Activated CD4-positive, CD25-positive, alpha-beta regulatory T cell treated with anti-CD3 and anti-CD28 coated beads, Interleukin-2, amount 50 U/mL, for 24 hours (primary cell): Measurements from ENCODE around the gene LEMD1.
"Not testable (repeated sequence)": the region's sequence is repeated elsewhere in the genome, so short reads cannot be mapped to it uniquely, and the experiment has no call there.

Experiments used
- ATAC-seq, 2 donors: fragments of 150-1000 bp; cut with Tn5 transposase; one replicate each; pipeline ENCODE4 v1.10.0; 2021; ENCODE audit warnings: mild to moderate bottlenecking in 1 of 2, moderate library complexity in 1 of 2

Gene LEMD1

GRCh38 chr1:205445646-205445935 is 23.7 kb upstream of the LEMD1 start:
- no peak for ATAC-seq

DNA sequence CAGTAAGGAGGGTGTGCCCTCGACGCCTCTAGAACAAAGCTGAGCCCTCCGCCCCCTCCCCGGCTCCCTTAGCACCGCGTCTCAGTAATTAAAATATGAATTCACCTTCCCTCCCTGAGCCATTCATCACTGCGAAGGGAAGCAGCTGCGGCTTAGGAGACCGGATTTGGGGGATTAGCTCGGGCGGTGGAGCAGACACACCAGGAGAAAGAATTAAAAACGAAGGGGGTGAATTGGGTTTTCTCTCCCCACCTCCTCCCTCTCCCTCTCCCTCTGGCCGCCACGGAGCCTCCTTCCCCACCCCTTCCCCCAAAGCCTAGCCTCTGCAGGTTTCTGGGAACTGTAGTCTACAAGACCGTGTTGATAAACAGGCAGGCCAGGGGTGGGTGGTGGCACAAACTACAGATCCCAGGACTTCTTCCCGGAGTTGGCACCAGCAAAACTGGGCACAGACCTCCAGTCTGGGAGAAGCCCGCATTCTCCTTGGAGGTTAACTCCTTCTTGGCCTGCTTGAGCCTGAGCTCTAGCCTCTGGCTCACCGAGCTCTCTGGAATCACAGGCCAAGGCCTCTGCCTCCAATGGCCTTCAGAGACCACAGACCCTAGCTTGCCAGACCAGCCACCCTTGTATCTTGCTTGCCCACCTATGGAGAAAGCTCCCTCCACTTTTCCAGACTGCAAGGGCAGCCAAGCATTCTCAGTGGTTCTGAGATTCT is 23.2 kb upstream of the LEMD1 start:
- no peak for ATAC-seq

GRCh38 chr1:205444300-205444930 is 22.6 kb upstream of the LEMD1 start:
- ATAC-seq = no peak

DNA sequence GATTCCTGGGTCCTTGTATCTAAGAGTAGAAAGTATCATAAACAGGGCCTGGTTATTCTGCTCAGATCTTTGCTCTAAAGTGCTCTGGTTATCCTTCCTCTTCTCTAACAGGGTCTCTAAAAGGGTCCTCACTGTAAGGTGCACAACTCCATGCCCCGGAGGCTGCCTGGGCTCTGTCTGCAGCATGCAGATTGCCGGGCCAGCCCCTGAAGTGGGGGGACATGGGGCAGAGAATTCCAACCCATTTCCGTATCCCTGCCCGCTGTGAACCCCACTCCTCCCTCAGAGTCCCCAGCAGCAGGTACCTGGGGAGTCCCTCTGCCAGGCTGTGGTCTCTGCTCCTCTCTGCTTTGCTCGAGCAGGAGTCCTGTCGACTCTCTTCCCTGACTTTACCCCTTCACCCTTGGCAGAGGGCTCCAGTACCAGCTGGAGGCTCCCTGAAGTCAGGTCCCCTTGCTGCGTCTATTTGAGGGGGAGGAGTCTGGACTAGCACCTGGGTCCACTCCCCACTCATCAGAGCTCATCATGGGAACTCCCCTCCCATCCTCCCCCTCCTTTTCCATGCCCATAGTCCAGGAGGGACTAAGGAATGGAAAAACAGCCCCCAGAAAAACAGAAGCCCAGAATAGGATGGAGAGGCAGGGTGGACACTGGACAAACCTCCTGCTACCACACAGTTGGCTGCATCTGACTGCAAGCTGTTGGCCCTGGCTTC is 21.9 kb upstream of the LEMD1 start:
- ATAC-seq = no peak

- ATAC-seq = no peak
These were observed 20.3 kb upstream of the LEMD1 start for GRCh38 chr1:205442051-205442725.

DNA sequence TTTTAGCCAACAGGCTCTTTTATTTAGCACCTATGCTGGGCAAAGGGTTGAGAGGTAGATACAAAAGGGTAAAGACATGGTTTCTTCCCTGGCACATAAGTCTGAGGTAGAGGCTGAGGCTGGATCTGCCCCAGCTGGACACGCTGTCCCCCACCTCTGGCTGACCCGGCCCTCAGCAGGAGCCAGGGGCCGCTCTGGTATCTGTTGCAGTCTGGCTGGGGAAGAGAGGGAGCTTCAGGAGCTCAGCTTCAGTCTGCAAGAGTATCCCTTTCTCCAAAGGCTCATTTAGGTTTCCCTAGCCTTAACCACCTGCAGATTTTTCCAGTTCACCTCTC is 19.8 kb upstream of the LEMD1 start:
- no peak for ATAC-seq

- no peak for ATAC-seq
These were observed 19.4 kb upstream of the LEMD1 start for GRCh38 chr1:205441318-205441633.

DNA sequence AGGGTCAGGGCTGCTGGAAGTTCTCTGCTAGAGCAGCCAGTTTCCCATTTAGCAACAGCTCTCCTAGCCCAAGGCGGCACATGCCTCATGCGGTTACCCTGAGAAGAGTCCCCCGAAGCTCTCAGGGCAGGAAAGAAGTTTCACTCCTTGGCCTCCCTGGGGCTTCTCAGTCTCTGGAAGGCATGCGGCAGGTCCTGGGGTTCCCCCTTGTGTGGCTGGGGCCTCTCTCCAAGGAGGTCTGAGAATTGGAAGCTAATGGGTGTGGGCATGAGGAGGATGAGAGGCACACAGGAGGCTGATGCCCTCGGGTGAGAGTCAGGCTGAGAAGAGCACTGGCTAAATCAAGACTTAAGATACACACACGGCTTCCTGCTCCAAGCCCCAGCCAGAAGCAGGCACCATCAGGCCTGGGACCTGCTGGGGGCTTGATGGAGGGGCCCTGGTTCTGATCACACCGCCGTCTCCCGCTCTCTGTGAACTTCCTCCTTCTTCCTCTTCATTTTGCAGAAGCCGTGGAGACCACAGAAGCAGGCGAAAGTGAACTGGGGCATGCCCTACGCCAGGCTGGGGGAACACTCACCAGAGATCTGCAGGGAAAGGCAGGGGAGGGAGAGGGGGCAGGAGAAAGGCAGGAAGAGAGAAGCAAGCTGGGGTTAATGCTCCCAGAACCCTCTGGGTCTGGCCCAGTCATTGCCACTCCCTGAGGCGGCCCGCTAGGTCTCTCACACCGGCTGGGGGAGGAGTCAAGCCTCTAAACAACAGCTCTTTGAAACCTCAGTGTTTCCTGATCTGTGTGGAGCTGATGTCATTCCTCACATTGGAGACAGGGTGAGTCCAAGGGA is 18.8 kb upstream of the LEMD1 start:
- ATAC-seq = peak; percentile 93 to 96

- ATAC-seq = no peak
These were observed 18.2 kb upstream of the LEMD1 start for GRCh38 chr1:205440121-205440475.

DNA sequence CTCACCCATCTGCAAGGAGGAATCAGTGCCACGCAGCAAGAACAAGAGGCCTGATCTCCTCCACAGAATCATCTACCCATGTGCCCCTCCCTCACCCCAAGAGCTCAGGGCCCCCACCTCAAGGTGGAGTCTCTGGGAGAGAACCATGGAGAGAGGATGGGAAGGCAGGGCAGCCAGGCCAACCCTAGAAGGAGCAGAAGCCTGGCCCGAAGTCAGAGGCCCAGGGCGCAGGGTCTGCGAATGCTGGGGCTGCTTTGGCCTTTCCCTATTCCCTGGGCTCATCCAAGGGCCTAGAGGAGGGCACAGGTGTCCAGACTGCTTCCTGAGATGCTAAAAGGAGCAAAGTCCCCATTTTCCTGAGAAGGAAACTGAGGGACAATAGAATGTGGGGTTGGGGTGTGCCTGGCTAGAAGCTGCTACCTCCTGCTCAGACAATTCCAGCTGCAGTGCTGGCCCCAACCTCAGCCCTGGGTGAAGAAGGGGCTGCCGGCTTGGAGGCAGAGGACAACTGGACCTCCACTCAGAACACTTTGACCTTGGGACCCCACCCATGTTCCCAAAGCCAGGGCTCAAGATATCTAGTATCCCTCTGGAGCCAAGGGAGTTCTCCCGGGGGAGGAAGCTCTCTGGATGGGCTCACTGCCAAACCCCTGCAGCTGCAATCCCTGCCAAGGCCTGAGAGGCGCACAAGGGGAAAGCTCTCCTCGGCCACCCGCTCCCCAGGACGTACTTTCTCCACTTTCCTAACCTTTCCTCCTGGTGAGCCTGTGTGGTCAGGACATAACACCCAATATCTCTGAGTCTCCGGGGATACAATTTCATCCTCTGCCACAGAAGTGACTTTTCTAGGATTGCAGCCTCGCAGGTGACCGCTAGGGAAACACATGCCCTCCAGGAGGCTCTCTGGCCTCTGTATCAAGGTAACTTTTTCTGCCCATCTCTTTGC is 16.6 kb upstream of the LEMD1 start:
- no peak for ATAC-seq

GRCh38 chr1:205437570-205437969 is 15.7 kb upstream of the LEMD1 start:
- no peak for ATAC-seq

GRCh38 chr1:205436776-205437410 is 15.0 kb upstream of the LEMD1 start:
- no peak for ATAC-seq

DNA sequence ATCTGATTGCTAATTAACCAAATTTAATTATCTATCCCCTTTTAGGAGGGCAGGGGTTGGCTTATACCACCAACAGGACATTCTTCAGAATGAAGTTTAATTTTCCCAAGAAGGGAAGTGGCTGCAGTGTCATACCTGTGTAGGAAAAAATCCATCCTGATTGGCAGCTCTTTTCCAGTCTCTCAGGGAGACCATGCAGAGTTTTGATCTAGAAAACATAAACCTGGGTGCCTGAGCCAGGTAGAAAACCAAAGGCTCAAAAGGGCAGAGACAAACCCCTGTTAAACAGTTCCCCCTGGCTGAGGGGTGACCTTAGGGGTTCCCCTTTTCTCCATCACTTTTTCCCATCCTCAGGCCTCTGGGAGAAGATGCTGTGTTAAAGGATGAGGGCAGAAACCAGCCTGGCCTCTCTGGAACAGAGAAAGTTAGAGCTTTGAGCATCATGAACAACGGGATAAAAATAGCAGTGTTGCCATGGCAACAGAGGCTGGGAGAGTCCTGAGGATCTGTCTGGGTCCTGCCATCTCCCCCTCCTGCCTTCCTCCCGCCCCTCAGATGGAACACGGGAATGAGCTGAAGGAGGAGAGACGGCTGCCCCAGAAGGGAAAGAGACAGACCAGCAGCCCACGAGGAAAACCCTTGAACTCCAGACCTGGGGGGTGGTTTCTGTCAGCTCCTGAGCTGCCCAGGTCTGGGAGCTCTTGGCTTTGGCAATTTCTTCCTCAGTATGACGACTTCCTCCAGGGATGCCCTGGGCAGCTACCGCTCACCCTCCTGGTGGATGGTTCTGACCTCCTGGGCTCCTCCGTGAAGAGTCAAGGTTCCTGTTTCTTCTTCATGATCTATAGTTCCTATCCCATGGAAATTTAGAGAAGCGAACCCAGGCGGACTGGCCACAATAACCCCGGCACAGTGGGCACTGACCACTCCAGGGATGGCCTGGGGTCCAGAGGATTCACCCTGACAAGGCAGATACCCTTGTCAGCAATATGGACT is 14.0 kb upstream of the LEMD1 start:
- no peak for ATAC-seq

DNA sequence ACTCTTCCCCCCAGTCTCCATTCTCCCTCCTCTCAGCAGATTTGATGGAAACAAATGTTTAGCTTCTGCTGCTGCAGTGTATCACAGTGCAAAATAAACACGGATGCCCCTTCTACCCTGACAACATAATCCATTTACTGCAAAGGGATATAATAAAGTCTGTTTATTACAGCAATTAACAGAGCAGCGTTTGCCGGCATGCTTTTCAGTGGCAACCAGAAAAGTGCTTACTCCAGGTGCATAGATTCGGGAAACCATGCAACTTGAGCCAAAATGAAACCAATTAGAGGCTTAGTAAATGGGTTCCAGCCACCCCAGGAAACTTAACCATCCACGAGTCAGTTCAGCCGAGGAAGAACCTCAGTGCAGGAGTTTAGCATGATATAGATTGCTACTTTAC is 12.9 kb upstream of the LEMD1 start:
- ATAC-seq = no peak

DNA sequence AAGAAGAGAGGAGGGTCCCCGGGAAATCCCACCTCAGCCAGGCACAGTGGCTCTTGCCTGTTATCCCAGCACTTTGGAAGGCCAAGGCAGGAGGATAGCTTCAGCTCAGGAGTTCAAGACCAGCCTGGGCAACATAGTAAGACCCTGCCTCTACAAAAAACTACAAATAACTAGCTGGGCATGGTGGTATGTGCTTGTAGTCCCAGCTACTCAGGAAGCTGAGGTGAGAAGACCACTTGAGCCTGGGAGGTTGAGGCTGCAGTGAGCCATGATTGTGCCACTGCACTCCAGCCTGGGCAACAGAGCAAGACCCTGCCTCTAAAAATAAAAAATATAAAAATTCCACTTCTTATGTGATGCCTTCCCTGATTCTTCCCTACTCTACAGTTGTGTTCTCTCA is 10.8 kb upstream of the LEMD1 start:
- not testable (repeated sequence) for ATAC-seq

DNA sequence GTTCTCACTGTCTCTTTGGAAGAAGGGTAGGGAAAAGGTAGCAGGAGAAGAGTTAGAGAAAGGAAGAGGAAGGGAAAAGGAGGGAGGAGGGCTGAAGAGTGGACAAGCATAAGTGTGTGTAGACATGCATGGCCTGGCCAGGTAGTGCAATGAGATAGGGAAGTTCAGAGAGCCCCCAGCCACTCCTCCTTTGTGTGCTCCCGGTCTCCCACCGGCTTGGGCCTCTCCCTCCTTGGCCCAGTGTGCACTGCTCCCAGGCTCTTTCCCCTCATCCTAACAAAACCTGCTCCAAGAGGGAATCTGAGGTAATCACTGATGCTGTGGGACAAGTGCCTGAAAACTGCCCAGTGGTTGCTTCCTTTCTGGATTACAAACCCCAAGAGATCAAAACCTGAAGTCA is 10.3 kb upstream of the LEMD1 start:
- ATAC-seq = no peak

DNA sequence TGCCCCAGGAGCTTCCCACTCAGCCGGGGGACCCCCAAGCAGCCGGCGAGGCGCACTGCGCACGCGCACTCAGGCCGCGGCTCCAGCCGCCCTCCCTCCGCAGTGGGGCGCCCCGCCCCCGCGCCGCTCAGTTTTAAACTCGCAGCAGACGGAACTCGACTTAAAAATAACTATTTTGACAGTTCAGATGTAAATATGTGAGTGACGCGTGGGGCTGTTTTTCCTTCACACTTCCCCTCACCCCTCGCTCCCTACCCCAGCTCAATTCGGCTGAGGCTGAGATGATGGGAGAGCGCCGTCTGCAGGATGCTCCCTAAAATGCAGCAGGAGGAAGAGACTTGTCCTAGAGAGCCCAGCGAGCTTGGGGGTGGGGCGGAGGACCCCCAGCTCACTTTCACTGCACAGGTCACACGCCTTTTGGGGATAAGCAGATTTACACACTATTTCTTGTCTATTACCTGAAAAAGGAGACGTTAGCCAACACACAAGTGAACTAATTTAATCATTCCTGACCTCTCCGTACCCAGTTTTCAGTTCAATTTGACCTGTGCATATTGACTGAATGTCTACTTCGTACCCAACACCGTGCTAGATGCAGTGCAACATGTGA is 8.9 kb upstream of the LEMD1 start:
- ATAC-seq = peak in 1 of 2 donors; percentile 53

DNA sequence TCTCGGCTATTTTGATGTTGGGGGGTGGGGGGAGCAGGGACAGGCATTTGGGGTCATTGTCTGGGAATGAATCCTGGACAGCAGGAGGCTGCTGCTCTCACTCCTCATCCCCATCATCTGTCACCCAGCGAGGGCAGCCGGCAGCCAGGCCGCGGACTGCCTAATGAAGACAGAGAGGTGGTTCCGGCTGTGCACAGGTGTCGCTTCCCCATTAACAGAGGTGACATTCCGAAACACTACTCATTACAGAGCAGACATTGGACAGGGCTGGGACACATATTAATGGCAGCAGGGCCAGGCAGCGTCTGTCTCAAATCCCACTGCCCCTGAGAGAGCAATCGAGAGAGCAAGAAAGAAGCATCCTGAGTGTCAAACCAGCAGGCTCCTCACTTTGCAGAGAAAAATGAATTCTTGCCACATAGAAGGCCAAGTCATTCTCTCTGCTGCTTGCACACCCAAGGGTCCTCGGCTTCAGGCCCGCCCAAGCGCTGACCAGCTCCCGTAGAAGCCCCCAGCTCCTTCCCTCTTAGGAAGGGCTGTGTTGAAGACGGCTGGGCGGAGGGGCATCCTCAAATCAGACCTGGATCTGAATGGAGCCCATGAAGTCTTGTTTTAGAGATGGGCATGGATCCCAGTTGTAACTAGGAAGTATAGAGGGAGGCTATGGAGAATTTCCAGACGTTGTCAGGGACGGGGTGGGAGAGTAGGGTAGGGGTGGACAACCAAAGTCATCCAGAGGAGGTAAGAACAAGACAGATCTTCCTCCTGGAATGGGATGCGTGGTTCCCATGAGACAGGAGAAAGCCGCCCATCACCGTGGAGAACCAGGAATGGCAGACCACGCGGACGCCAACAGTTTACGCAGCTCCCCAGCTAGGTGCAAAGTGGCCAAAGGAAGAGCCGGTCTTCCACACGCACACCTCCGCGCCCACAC is 8.2 kb upstream of the LEMD1 start:
- no peak for ATAC-seq
